GM21381 (cell line): ENCODE measurements around the gene NGEF.
"Not testable (repeated sequence)": the region's sequence is repeated elsewhere in the genome, so short reads cannot be mapped to it uniquely, and the experiment has no call there.

Experiments
- ATAC-seq: cut with Tn5 transposase; IDR thresholded peaks from one replicate; pipeline ENCODE4 v1.9.1; 2021; ENCODE audit warnings: mild to moderate bottlenecking, moderate library complexity; ENCODE audit not compliant: unreplicated experiment

Gene NGEF

DNA sequence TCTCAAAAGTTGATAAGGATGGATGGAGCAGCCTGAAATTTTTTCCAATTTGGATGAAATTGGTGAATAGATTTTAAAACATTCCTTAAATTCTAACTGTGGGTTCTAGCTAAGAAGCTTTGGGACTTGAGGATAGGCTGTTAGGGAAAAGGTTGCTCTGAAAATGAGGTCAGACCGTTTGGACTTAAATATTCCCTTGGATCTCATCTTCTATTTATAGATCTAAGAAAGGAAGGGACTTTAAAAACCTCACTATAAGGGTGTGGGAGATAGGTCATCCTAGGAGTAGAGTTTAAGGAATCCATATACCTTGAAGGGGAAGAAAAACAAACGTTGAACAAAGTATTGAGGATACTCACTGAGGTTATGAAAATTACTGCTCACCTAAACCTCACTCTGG, 160.4 kb downstream of the NGEF start:
- ATAC-seq = no peak

DNA sequence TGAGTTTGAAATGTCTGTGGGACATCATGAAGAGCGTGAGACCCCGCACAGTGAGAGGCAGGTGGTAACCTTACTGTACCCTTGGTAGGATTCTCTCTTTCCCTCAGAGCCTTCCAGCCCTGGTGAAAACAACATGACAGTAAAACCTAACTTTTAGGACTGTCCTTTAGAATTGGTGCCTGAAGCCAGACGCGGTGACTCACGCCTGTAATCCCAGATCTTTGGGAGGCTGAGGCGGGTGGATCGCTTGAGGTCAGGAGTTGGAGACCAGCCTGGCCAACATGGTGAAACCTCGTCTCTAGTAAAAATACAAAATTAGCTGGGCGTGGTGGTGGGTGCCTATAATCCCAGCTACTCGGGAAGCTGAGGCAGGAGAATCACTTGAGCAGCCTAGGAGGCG, 161.0 kb downstream of the NGEF start:
- not testable (repeated sequence) for ATAC-seq

DNA sequence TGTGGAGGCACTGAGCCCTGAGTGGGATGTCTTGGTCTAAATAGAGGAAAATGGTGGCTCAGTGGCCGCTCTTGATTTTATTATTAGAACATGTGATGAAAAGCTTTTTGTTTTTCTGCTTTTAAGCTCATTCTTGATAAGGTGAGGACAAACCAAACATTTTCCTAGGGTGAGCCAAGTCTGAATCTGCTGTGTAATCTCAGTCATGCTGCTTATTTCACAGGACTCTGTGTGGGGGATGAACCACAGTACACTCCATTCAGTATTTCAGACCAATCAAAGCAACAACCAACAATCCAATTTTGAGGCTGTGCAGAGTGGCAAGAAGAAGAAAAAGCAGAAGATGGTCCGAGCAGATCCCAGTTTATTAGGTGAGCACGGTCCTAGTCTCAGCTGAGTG, 163.0 kb downstream of the NGEF start:
- ATAC-seq = no peak

DNA sequence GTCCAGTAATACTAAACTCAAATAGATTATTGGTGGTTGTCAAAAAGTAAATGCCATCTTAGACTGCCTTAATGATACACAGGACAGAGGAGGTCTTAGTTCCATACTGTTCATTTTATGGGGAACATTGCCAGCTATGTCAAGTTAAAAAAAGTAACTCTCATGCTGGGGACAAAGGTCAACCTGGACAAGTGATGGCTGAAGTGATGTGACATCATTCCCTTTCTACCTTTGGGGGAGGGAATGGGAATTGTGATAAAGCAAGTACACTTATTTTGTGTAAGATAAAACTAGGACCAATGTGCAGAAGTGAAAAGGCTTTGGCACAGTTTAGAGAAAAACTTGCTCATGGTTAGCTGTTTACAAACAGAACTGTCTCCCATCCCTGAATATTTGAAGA, 167.0 kb downstream of the NGEF start:
- ATAC-seq = no peak

GRCh38 chr2:232843834-232844233, 169.2 kb downstream of the NGEF start:
- no peak for ATAC-seq

GRCh38 chr2:232842689-232843088, 170.4 kb downstream of the NGEF start:
- no peak for ATAC-seq

GRCh38 chr2:232839411-232840079, 173.5 kb downstream of the NGEF start:
- no peak for ATAC-seq

GRCh38 chr2:232838406-232838874, 174.6 kb downstream of the NGEF start:
- ATAC-seq = no peak

DNA sequence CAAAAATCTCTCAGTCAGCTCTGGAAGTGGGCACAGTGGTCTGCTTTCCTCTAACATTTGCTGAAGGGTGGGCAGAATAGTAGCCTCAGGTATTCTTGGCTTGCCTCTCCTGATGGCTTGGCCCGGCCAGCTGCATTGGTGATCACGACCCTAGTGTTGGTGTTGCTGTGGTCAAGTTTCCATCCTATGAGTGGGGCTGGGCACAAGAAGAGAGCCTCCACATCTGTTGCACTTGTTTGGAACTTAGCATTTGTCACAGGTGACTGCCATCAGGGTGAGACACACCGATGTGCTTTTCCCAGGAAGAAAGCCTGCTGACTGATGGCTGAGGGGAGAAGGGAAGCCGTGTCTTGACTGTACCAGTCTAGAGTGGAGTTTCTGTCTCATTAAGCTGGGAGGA, 176.1 kb downstream of the NGEF start:
- no peak for ATAC-seq

GRCh38 chr2:232835687-232836208, 177.3 kb downstream of the NGEF start:
- no peak for ATAC-seq

GRCh38 chr2:232833830-232834229, 179.2 kb downstream of the NGEF start:
- ATAC-seq = no peak

GRCh38 chr2:232831496-232831895, 181.6 kb downstream of the NGEF start:
- ATAC-seq = no peak

DNA sequence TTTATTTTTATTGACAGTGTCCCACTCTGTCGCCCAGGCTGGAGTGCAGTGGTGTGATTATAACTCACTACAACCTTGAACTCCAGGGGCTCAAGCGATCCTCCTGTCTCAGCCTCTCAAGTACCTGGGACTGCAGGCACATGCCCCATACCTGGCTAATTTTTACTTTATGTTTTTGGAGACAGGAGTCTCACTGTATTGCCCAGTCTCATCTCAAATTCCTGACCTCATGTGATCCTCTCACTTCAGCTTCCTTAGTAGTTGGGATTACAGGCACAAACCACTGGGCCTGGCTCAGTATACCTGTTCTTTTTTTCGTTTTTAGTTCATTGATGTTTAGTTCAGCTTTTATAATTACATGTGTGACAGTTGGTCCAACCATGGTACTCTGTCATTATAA, 183.1 kb downstream of the NGEF start:
- ATAC-seq = no peak
